ENCODE results near the gene SLC26A2. TPM values are rescaled to one million over a fixed set of nuclear protein-coding genes. Genes with fewer than 3 reads are reported as not detected.

SLC26A2 gene
- total and polyA plus RNA-seq, 8 donors: 1.1 to 7.4 (median 3.6) TPM

DNA sequence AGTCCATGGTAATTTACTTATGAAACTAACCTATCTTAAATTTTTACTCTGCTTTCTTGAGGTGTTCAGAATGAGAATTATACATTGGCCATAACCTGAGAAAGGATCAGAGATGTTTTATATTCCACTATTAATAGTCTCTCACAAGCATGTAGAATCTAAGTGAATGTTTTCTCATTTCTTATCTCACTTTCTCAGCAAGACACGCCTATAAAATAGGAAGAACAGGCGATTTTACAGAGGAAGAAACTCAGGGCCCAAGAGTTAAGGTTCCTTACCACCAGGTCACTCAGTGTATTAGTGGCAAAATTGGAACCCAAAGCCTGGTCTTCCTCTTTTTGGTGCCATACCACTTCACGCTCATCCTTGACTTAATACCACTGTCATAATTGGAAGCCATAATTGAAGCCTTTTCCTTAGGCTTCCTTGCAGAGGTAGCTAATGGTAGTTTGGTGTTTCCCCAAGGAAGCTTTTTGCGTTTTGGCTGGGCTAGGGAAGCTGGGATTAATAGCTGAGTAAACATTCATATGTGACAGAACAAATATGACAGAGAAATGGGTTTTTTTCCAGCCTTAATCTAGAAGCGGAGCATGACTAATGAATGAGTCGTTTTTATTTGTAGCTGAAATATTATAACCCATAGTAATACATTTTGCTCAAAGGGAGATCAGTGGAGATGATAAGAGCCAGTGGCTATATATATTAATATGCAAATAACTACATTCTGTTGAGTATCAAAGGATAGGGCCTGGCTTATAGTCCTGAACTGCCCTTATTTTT is 56.9 kb downstream of the SLC26A2 start:
- intact Hi-C loops (cut with DNase I): no loop called here
- peaks cover 7 to 46% (median 19%) of the 10 kb centered on the region in 3 donors for H3K36me3 ChIP-seq

DNA sequence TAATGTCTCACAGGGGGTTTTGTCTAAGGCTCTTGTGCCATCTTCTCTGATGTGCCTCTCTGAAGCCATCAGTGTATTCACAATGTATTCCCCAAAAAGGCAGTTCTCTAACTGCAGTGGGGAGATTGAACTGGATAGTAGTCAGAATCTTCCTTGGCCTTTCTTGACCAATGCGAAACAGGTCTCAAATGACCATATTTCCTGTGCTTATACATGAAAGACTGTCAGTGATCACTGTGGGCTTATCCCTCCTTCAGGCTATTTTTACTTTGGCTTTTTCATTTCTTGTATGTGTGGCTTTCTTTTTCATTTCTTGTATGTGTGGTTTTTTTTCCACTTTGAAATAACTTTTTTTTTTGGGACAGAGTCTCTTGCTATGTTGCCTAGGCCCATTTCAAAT is 59.7 kb downstream of the SLC26A2 start:
- Histone ChIP-seq H3K4me3 (no peak overlapping the region), H3K36me3 (peaks cover 7 to 45% (median 21%) of the 10 kb centered on the region in 3 donors), H3K4me1 (no peaks in the 10 kb centered on the region), H3K27ac (no peak overlapping the region), H3K27me3 (no peaks in the 10 kb centered on the region), H3K9me3 (no peaks in the 10 kb centered on the region)
- no peak for FAIRE-seq
- no peak for TF ChIP-seq CTCF (IDR thresholded peaks at IDR 0.05)
- intact Hi-C loops (cut with DNase I): no loop called here
- ATAC-seq: no peak
- DNase-seq: no peak
- WGBS, 2 donors: 96 to 100% methylated on average over 1 of the region's 1 CpG

More for the DNA sequence above, 56.9 kb downstream of the SLC26A2 start:
- FAIRE-seq: no peak
- no peak overlapping the region for H3K27ac ChIP-seq
- no peak for TF ChIP-seq CTCF (IDR thresholded peaks at IDR 0.05)
- no peaks in the 10 kb centered on the region for H3K4me1 ChIP-seq
- 61 to 63% methylated on average over 6 of the region's 6 CpGs for WGBS, 2 donors
- H3K4me3 ChIP-seq: no peak overlapping the region
- H3K27me3 ChIP-seq: no peaks in the 10 kb centered on the region
- no peak for DNase-seq
- peak in 3 of 4 donors; percentile 43 to 75 (median 46) for ATAC-seq
- H3K9me3 ChIP-seq: no peaks in the 10 kb centered on the region

DNA sequence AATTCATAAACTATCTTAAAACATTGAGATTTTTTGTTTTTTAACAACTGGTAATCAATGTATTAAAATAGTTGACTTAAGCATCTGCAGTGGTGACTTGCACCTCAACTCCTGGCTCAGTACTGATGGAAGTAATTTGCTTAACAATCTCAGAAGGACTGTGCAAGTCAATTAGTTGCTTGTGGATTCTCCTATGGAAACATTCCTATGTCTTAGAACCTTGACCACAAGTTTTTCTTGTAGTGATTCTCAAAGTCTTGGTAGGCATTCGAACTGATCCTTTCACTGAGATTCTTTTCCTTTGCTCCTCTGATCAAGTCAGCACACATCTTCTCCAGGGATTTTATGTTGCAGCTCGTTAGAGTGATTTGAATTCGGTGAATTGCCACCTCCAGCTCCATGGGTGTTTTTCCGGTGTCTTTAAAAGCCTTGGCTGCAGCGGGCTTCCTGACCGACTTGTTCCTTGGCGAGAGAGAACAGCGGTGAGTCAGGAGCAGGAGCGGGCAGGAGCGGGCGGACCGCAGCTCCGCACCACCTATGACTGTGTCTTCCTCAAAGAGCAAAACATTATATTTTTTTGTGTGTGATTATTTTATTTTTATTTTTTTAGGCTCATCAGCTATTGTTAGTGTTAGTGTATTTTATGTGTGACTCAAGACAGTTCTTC is 61.1 kb downstream of the SLC26A2 start:
- FAIRE-seq (no peak), ATAC-seq (peak in 2 of 4 donors; percentile 14 to 42), DNase-seq (no peak)
- no peak for TF ChIP-seq CTCF (IDR thresholded peaks at IDR 0.05)
- Histone ChIP-seq H3K27ac (no peak overlapping the region), H3K4me1 (no peaks in the 10 kb centered on the region), H3K4me3 (no peak overlapping the region), H3K36me3 (peaks cover 9 to 52% (median 18%) of the 10 kb centered on the region in 3 donors), H3K27me3 (no peaks in the 10 kb centered on the region), H3K9me3 (no peaks in the 10 kb centered on the region)
- 89 to 94% methylated on average over 13 of the region's 13 CpGs for WGBS, 2 donors
- intact Hi-C loops (cut with DNase I): no loop called here

DNA sequence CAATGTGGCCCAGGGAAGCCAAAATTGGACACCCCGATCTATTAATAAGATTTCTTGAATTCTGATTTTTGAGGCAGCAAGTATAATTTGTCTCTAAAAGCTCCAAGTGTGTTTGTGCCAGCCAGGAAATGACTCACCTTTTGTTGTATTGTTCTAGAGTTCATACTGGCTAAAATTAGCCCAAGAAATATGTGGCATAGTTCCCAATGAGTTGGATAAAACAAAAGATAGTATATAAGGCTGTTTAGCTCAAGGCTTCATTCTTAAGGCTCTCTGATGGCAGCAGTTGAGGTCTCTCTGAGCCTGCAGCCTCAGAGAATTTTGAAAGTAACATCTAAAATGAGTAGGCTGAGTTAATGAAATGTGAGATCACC is 61.6 kb downstream of the SLC26A2 start:
- TF ChIP-seq CTCF (IDR thresholded peaks at IDR 0.05): no peak

More for the DNA sequence above, 61.6 kb downstream of the SLC26A2 start:
- Histone ChIP-seq H3K4me3 (no peak overlapping the region), H3K4me1 (no peaks in the 10 kb centered on the region), H3K27me3 (no peaks in the 10 kb centered on the region), H3K9me3 (no peaks in the 10 kb centered on the region), H3K27ac (peak overlapping the region in 1 of 4 donors; percentile 12), H3K36me3 (peaks cover 11 to 57% (median 20%) of the 10 kb centered on the region in 3 donors)
- intact Hi-C loops (cut with DNase I): no loop called here
- 77 to 81% methylated on average over 1 of the region's 1 CpG for WGBS, 2 donors
- ATAC-seq (peak; percentile 46 to 78 (median 56)), FAIRE-seq (no peak), DNase-seq (no peak)
